ENCODE results near the gene TIMM44.

Gene TIMM44

DNA sequence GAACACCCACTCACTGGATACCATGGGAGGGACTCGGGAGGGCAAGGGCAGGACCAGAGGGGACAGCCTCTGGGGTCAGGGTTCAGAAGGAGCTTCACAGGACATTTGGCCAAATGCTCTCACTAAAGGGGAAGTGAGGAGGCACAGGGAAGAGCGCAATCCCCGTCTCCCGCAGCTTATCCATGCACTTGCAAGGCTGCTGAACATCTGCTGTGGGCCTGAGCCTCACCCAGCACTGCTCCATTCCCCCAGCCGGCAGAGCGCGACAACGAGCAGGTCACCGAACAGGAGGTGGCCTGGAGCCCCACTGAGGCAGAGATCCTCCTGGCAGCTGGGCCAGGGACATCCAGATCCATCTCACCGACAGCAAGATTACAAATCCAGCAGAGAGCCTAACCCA, 38.6 kb upstream of the TIMM44 start:
- peaks cover 48% of the 10 kb centered on the region for H3K36me3 Mint-ChIP-seq (ENCODE audit: low read depth)
- H3K4me3 Mint-ChIP-seq: no peak overlapping the region
- peak overlapping the region in 1 of 3 experiments; percentile 85 for H3K27ac Mint-ChIP-seq
- H3K27me3 Mint-ChIP-seq (ENCODE audit: low read depth): no peaks in the 10 kb centered on the region
- peaks cover 6% of the 10 kb centered on the region for H3K4me1 Mint-ChIP-seq
- no peaks in the 10 kb centered on the region for H3K9me3 Mint-ChIP-seq
- TF ChIP-seq, protein P1, sequence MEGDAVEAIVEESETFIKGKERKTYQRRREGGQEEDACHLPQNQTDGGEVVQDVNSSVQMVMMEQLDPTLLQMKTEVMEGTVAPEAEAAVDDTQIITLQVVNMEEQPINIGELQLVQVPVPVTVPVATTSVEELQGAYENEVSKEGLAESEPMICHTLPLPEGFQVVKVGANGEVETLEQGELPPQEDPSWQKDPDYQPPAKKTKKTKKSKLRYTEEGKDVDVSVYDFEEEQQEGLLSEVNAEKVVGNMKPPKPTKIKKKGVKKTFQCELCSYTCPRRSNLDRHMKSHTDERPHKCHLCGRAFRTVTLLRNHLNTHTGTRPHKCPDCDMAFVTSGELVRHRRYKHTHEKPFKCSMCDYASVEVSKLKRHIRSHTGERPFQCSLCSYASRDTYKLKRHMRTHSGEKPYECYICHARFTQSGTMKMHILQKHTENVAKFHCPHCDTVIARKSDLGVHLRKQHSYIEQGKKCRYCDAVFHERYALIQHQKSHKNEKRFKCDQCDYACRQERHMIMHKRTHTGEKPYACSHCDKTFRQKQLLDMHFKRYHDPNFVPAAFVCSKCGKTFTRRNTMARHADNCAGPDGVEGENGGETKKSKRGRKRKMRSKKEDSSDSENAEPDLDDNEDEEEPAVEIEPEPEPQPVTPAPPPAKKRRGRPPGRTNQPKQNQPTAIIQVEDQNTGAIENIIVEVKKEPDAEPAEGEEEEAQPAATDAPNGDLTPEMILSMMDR (IDR thresholded peaks at IDR 0.05; ENCODE audit: unreplicated experiment in 3 of 3): no peak

DNA sequence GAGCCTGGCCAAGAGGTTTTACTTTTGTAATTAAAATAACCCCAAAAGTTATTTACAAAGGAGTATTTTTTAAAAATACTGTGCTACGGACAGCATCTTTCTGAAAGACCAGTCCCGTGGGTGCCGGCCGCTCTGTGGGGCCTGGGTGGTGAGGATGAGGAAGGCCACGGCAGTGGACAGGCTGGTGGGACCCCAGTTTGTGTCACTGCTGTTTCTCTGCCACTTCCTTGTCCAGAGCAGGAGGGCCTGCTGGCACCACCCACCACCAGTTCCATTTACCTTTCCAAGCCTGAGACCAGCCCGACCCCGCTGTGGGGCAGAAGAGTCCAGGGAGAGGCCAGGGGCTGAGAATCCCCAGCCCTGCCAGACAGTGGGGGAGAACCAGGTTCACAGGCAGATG, 38.2 kb upstream of the TIMM44 start:
- Mint-ChIP-seq H3K4me1 (peaks cover 6% of the 10 kb centered on the region), H3K4me3 (no peak overlapping the region), H3K27ac (no peak overlapping the region), H3K9me3 (no peaks in the 10 kb centered on the region), H3K36me3 (ENCODE audit: low read depth) (peaks cover 50% of the 10 kb centered on the region), H3K27me3 (ENCODE audit: low read depth) (no peaks in the 10 kb centered on the region)
- TF ChIP-seq, protein P1 (IDR thresholded peaks at IDR 0.05; ENCODE audit: unreplicated experiment in 3 of 3): no peak

DNA sequence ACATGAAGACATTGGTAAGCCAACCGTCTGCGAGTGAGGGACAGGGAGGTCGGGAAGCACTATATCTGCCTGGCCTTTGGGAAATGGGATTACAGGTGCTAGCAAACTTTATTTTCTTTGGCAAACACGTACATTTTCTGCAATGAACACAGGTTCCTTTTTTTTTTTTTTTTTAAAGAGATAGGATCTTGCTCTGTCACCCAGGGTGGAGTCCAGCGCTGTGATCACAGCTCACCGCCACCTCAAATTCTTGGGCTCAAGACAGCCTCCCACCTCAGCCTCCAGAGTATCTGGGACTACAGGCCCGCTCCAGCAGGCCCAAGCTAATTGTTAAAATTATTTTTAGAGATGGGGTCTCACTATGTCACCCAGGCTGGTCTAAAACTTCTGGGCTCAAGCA, 37.7 kb upstream of the TIMM44 start:
- H3K27me3 Mint-ChIP-seq (ENCODE audit: low read depth): no peaks in the 10 kb centered on the region
- TF ChIP-seq, protein P1 (IDR thresholded peaks at IDR 0.05; ENCODE audit: unreplicated experiment in 3 of 3): no peak
- no peak overlapping the region for H3K27ac Mint-ChIP-seq
- H3K36me3 Mint-ChIP-seq (ENCODE audit: low read depth): peaks cover 46% of the 10 kb centered on the region
- H3K4me3 Mint-ChIP-seq: no peak overlapping the region
- no peaks in the 10 kb centered on the region for H3K9me3 Mint-ChIP-seq
- H3K4me1 Mint-ChIP-seq: peaks cover 6% of the 10 kb centered on the region

DNA sequence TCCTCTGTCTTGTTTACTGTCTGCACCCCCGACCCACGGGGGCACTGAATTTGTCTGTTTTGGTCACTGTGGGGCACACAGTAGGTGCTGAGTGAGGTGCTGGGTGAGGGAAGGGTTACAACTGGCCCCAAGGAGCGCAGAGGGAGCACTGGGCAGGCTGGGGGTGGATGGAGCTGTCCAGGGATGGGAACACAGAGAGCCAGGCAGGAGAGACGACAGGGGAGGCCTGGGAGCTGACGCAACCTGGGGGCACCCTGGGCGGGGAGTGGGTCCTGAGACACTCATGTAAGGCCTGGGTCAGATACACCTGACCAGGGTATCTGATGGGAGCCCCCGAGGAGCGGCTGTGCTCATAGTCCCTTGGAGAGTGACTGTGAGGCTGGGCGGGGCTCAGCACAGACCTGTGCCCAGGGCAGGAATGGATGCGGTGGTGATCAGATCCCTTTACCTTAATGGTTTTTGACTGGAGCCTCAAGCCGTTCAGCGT, 37.2 kb upstream of the TIMM44 start:
- Mint-ChIP-seq H3K4me3 (no peak overlapping the region), H3K27me3 (ENCODE audit: low read depth) (no peaks in the 10 kb centered on the region), H3K36me3 (ENCODE audit: low read depth) (peaks cover 42% of the 10 kb centered on the region), H3K9me3 (no peaks in the 10 kb centered on the region), H3K27ac (peak overlapping the region in 1 of 3 experiments; percentile 37), H3K4me1 (peaks cover 6% of the 10 kb centered on the region)
- TF ChIP-seq, protein P1 (IDR thresholded peaks at IDR 0.05; ENCODE audit: unreplicated experiment in 3 of 3): no peak

DNA sequence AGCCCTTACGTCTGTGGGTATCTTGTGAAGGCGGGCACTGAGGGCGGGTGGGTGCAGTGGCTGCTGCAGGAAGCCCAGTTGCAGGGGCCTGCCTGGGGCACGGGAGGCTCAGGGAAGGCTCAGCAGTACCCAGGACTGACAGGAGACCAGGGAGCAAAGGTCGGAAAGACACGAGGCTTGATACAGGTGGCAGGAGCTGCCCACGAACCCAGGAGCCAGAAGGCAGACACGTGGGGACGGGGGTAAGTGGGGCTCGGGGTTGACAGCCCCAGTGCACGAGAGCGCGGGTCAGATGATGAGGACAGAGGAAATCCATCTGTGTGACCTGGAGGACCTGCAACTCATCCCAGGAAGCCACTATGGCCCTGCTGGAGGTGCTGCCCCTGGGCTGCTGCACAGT, 36.7 kb upstream of the TIMM44 start:
- Mint-ChIP-seq H3K4me1 (peaks cover 6% of the 10 kb centered on the region), H3K36me3 (ENCODE audit: low read depth) (peaks cover 45% of the 10 kb centered on the region), H3K9me3 (no peaks in the 10 kb centered on the region), H3K4me3 (no peak overlapping the region), H3K27ac (peak overlapping the region in 1 of 3 experiments; percentile 37), H3K27me3 (ENCODE audit: low read depth) (no peaks in the 10 kb centered on the region)
- TF ChIP-seq, protein P1 (IDR thresholded peaks at IDR 0.05; ENCODE audit: unreplicated experiment in 3 of 3): no peak

GRCh38 chr19:7979559-7979958, 36.1 kb upstream of the TIMM44 start:
- H3K4me1 Mint-ChIP-seq: peaks cover 6% of the 10 kb centered on the region
- H3K27me3 Mint-ChIP-seq (ENCODE audit: low read depth): no peaks in the 10 kb centered on the region
- H3K4me3 Mint-ChIP-seq: no peak overlapping the region
- peak overlapping the region in 1 of 3 experiments; percentile 76 for H3K27ac Mint-ChIP-seq
- no peaks in the 10 kb centered on the region for H3K9me3 Mint-ChIP-seq
- TF ChIP-seq, protein P1 (IDR thresholded peaks at IDR 0.05; ENCODE audit: unreplicated experiment in 3 of 3): no peak
- peaks cover 48% of the 10 kb centered on the region for H3K36me3 Mint-ChIP-seq (ENCODE audit: low read depth)

Measured in nephron (organoid).